IMR-90 (cell line): ENCODE data around the gene PILRA.
"Not testable (repeated sequence)": the region's sequence is repeated elsewhere in the genome, so short reads cannot be mapped to it uniquely, and the experiment has no call there.

ENCODE experiments used
- CHD1 ChIP-seq: IDR thresholded peaks from 2 replicates; pipeline ENCODE4 v1.6.1; 2012; ENCODE audit warnings: low read depth, low read length, improper control_type of control experiment
- MAFK ChIP-seq: IDR thresholded peaks from 2 replicates; pipeline ENCODE4 v1.6.1; 2012; ENCODE audit warnings: low read depth, low read length, improper control_type of control experiment
- MXI1 ChIP-seq: IDR thresholded peaks from 2 replicates; pipeline ENCODE4 v1.6.1; 2012; ENCODE audit warnings: low read depth, mild to moderate bottlenecking, low read length, moderate library complexity, borderline replicate concordance
- USF2 ChIP-seq: fragments of 150-350 bp; IDR thresholded peaks from 2 replicates; pipeline ENCODE4 v1.6.1; 2017; ENCODE audit warnings: mild to moderate bottlenecking, antibody characterized with exemption, low read length, low read depth
- TF ChIP-seq, protein P1 (sequence below): conservative IDR thresholded peaks from 2 replicates; pipeline ENCODE4 v1.5.1; 2012; ENCODE audit warnings: mild to moderate bottlenecking, low read depth, low read length, improper control_type of control experiment

- not testable (repeated sequence) for TF ChIP-seq MAFK, MXI1, CHD1, USF2
- TF ChIP-seq, protein P1, sequence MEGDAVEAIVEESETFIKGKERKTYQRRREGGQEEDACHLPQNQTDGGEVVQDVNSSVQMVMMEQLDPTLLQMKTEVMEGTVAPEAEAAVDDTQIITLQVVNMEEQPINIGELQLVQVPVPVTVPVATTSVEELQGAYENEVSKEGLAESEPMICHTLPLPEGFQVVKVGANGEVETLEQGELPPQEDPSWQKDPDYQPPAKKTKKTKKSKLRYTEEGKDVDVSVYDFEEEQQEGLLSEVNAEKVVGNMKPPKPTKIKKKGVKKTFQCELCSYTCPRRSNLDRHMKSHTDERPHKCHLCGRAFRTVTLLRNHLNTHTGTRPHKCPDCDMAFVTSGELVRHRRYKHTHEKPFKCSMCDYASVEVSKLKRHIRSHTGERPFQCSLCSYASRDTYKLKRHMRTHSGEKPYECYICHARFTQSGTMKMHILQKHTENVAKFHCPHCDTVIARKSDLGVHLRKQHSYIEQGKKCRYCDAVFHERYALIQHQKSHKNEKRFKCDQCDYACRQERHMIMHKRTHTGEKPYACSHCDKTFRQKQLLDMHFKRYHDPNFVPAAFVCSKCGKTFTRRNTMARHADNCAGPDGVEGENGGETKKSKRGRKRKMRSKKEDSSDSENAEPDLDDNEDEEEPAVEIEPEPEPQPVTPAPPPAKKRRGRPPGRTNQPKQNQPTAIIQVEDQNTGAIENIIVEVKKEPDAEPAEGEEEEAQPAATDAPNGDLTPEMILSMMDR: not testable (repeated sequence)
These were observed 32.0 kb upstream of the PILRA start for GRCh38 chr7:100341286-100341685.
